Nephron progenitor cell (in vitro differentiated cells): ENCODE results near the gene RASGRF1.

ENCODE experiments used
- DNase-seq: peaks from one replicate; pipeline ENCODE4 v3.0.0; 2021
- H3K27ac Mint-ChIP-seq: 2 replicates; pipeline ENCODE4 v1.8.0; 2021; ENCODE audit warnings: mild to moderate bottlenecking, moderate library complexity, mixed read lengths
- H3K27me3 Mint-ChIP-seq: 2 replicates; pipeline ENCODE4 v1.8.0; 2021; ENCODE audit warnings: mild to moderate bottlenecking, low read depth, mixed read lengths; ENCODE audit not compliant: poor library complexity
- H3K36me3 Mint-ChIP-seq: 2 replicates; pipeline ENCODE4 v1.8.0; 2021; ENCODE audit warnings: low read depth, mixed read lengths
- H3K4me1 Mint-ChIP-seq: 2 replicates; pipeline ENCODE4 v1.8.0; 2021; ENCODE audit warnings: mixed read lengths
- H3K4me3 Mint-ChIP-seq: 2 replicates; pipeline ENCODE4 v1.8.0; 2021; ENCODE audit warnings: mild to moderate bottlenecking, moderate library complexity, mixed read lengths
- H3K9me3 Mint-ChIP-seq: 2 replicates; pipeline ENCODE4 v1.8.0; 2021; ENCODE audit warnings: mild to moderate bottlenecking, moderate library complexity, mixed read lengths
- TF ChIP-seq, protein P1 (sequence below): fragments of 200-600 bp; sonication (generic); IDR thresholded peaks from 2 replicates; pipeline ENCODE4 v1.5.0; 2021; ENCODE audit warnings: antibody characterized with exemption

RASGRF1 gene

DNA sequence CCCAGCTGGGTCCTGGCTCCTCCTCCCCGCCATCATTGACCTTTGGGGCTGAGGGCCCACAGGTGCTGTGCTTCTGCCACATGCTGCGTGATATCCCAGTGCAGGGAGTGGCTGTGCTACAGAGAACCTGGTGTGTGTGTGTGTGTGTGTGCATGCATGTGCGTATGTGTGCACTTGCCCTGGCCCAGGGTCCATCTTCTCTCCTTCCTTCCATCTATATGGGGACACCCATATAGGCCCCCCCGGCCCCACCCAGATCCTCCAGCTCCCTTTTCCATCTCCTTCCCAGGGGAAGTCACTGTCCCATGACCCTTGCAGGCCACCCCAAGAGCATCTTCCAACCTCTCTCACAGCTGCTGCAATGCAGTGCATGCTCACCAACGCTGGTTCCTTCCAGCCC, 12.6 kb downstream of the RASGRF1 start:
- Mint-ChIP-seq H3K4me3 (no peak overlapping the region), H3K36me3 (no peaks in the 10 kb centered on the region), H3K27ac (no peak overlapping the region), H3K27me3 (peaks cover 41% of the 10 kb centered on the region), H3K9me3 (no peaks in the 10 kb centered on the region), H3K4me1 (peaks cover 14% of the 10 kb centered on the region)
- TF ChIP-seq, protein P1, sequence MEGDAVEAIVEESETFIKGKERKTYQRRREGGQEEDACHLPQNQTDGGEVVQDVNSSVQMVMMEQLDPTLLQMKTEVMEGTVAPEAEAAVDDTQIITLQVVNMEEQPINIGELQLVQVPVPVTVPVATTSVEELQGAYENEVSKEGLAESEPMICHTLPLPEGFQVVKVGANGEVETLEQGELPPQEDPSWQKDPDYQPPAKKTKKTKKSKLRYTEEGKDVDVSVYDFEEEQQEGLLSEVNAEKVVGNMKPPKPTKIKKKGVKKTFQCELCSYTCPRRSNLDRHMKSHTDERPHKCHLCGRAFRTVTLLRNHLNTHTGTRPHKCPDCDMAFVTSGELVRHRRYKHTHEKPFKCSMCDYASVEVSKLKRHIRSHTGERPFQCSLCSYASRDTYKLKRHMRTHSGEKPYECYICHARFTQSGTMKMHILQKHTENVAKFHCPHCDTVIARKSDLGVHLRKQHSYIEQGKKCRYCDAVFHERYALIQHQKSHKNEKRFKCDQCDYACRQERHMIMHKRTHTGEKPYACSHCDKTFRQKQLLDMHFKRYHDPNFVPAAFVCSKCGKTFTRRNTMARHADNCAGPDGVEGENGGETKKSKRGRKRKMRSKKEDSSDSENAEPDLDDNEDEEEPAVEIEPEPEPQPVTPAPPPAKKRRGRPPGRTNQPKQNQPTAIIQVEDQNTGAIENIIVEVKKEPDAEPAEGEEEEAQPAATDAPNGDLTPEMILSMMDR: no peak
- DNase-seq: no peak

DNA sequence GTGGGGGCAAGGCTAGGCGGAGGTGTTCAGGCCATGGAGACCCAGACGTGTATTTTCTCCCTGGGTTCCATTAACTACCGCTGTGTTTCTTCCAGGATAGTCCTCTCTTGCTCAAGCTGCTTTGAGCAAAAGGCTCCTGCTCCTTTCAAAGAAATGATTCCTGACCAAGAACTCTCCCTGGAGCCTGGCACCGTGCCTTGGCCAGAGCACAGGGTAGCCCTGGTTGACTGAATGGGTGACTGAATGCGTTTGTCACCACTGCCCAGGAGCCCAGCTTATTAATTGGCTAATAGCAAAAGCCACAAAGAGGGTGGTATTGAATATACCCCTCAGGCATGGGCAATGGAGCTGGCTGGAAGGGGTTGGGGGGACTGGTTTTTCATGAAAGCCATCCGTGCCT, 13.9 kb downstream of the RASGRF1 start:
- H3K4me3 Mint-ChIP-seq: no peak overlapping the region
- TF ChIP-seq, protein P1: no peak
- DNase-seq: no peak
- peaks cover 14% of the 10 kb centered on the region for H3K4me1 Mint-ChIP-seq
- H3K9me3 Mint-ChIP-seq: no peaks in the 10 kb centered on the region
- no peaks in the 10 kb centered on the region for H3K36me3 Mint-ChIP-seq
- no peak overlapping the region for H3K27ac Mint-ChIP-seq
- H3K27me3 Mint-ChIP-seq: peaks cover 41% of the 10 kb centered on the region

DNA sequence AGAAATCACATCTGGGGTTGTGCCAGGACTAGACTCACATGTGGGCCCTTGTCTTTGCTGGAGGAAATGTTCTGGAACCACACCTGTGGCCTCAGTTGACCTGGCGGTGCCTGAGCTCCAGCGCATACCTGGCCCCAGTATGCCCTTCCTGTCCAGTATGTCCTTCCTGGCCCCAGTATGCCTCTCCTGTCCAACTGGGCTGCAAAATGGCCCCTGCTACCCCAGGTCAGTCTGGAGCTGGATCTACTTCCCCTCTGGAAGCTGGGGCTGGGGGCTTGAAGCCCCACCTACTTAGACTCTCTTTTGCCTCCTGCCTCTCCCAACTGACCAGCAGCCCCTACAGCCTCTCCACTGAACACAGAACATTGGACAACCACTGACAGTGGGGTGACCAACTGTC, 15.3 kb downstream of the RASGRF1 start:
- peaks cover 10% of the 10 kb centered on the region for H3K4me1 Mint-ChIP-seq
- no peaks in the 10 kb centered on the region for H3K9me3 Mint-ChIP-seq
- TF ChIP-seq, protein P1: no peak
- no peak for DNase-seq
- H3K27me3 Mint-ChIP-seq: peaks cover 40% of the 10 kb centered on the region
- H3K4me3 Mint-ChIP-seq: no peak overlapping the region
- H3K27ac Mint-ChIP-seq: peak overlapping the region; percentile 42
- no peaks in the 10 kb centered on the region for H3K36me3 Mint-ChIP-seq

DNA sequence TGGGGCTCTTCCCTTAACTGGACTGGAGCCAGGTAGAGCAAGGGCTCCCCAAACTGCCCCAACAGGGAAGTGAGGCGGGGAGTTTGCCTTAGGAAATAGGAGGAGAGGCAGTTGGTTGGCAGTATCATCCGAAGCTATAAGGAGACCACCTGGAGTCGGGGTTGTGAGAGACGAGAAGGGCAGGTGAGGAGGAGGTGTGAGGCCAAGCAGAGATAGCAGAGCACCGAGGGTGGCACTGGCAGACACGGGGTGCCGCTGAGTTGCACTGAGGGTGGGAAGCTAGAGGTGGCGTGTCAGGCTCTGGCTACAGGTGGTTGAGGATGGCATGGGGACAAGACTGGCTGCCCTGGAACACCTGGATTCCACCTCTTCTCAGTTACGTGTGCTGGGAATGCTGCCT, 17.2 kb downstream of the RASGRF1 start:
- Mint-ChIP-seq H3K36me3 (no peaks in the 10 kb centered on the region), H3K27ac (no peak overlapping the region), H3K27me3 (peaks cover 39% of the 10 kb centered on the region), H3K9me3 (no peaks in the 10 kb centered on the region), H3K4me3 (no peak overlapping the region), H3K4me1 (peaks cover 1% of the 10 kb centered on the region)
- no peak for DNase-seq
- TF ChIP-seq, protein P1: no peak

DNA sequence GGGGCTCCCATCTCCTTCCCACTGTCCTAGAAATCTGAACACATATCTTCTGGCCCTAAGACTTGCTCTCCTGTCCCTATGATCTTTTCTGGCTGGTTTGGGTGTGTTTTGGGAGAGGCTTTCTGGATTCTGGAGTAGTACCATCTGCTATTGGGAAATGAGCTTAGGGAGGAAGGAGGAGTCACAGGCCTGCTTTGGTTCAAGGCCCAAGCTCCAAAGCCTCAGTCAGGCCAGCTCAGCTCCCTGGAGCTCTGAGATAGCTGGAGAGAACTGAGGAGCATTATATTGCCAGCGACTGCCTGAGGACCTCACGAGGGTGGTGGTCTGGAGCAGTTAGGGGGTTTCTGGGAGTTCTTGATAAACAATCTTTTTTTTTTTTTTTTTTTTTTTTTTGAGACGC, 18.7 kb downstream of the RASGRF1 start:
- TF ChIP-seq, protein P1: no peak
- peaks cover 39% of the 10 kb centered on the region for H3K27me3 Mint-ChIP-seq
- H3K9me3 Mint-ChIP-seq: no peaks in the 10 kb centered on the region
- no peaks in the 10 kb centered on the region for H3K36me3 Mint-ChIP-seq
- H3K27ac Mint-ChIP-seq: no peak overlapping the region
- no peak overlapping the region for H3K4me3 Mint-ChIP-seq
- no peak for DNase-seq
- H3K4me1 Mint-ChIP-seq: no peaks in the 10 kb centered on the region

DNA sequence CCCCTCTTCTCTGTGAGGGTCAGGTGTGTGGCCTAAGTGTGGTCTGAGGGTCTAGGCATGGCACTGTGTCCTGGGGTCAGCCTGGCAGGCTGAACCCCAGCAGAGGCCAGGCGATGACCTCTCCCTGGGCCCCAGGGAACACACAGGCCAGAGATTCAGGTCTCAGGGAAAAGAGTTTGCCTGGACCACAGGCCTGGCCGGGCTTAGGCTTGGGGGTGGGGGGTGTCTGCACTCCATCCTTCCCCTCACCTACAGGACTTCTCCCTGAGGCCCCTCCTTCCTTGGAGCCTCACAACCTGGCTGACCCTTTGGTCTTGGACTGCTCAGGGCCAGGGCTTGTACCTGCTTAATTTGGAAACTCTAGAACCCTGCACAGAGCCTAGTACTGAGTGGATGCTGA, 21.8 kb downstream of the RASGRF1 start:
- Mint-ChIP-seq H3K36me3 (no peaks in the 10 kb centered on the region), H3K4me3 (no peak overlapping the region), H3K27ac (no peak overlapping the region), H3K4me1 (no peaks in the 10 kb centered on the region), H3K27me3 (peaks cover 46% of the 10 kb centered on the region), H3K9me3 (no peaks in the 10 kb centered on the region)
- DNase-seq: no peak
- TF ChIP-seq, protein P1: no peak
